SIG-M5 (cell line): ENCODE measurements around the gene PAPOLA.

ENCODE experiments used
- DNase-seq: peaks from one replicate; lab custom pipeline; 2025; lab: John Stamatoyannopoulos, UW

PAPOLA gene

GRCh38 chr14:96565811-96566210, 63.6 kb downstream of the PAPOLA start:
- no peak for DNase-seq

GRCh38 chr14:96567289-96567899, 65.2 kb downstream of the PAPOLA start:
- no peak for DNase-seq

- DNase-seq, result no peak
These were observed 66.4 kb downstream of the PAPOLA start for GRCh38 chr14:96568621-96569020.

GRCh38 chr14:96571311-96571710, 69.1 kb downstream of the PAPOLA start:
- no peak for DNase-seq

- DNase-seq, result no peak
These were observed 71.4 kb downstream of the PAPOLA start for GRCh38 chr14:96573473-96574100.

GRCh38 chr14:96574171-96574632, 72.0 kb downstream of the PAPOLA start:
- no peak for DNase-seq

GRCh38 chr14:96574633-96575632, 72.8 kb downstream of the PAPOLA start:
- DNase-seq, result no peak

- DNase-seq, result no peak
These were observed 74.2 kb downstream of the PAPOLA start for GRCh38 chr14:96576359-96576758.

- no peak for DNase-seq
These were observed 74.8 kb downstream of the PAPOLA start for GRCh38 chr14:96576937-96577336.

GRCh38 chr14:96578619-96579018, 76.4 kb downstream of the PAPOLA start:
- DNase-seq, result no peak

DNA sequence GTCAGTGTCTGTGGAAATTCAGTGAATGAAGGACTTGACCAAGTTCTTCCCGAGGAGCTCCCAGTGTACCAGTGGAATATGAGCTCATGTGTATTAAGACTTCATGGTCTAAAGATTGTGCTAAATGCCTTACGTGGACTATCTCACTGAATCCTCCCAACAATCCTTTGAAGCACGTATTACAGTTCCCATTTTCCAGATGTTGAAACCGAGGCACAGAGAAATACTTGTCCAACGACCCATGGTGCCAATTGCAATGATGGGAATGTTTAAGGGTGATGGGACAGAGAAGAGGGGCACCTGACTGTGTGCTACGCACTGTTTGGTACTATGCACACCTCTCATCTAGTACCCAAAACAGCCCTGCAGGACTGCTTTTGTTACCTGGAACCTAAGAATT, 77.2 kb downstream of the PAPOLA start:
- DNase-seq, result no peak

DNA sequence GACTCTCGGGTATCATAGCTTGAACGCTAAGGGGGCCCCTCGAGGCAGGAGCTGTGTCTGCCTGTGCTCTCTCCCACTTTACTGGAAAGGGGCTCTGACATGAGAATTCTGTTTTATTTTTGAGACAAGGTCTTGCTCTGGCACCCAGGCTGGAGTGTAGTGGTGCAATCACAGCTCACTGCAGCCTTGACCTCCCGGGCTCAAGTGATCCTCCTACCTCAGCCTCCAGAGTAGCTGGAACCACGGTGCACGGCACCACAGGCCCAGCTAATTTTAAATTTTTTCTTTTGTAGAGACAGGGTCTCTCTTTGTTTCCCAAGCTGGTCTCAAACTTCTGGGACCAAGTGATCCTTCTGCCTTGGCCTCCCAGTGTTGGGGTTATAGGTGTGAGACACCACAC, 77.7 kb downstream of the PAPOLA start:
- no peak for DNase-seq

GRCh38 chr14:96580566-96580965, 78.4 kb downstream of the PAPOLA start:
- no peak for DNase-seq

GRCh38 chr14:96581026-96581425, 78.8 kb downstream of the PAPOLA start:
- DNase-seq, result no peak

GRCh38 chr14:96581902-96582301, 79.7 kb downstream of the PAPOLA start:
- no peak for DNase-seq

DNA sequence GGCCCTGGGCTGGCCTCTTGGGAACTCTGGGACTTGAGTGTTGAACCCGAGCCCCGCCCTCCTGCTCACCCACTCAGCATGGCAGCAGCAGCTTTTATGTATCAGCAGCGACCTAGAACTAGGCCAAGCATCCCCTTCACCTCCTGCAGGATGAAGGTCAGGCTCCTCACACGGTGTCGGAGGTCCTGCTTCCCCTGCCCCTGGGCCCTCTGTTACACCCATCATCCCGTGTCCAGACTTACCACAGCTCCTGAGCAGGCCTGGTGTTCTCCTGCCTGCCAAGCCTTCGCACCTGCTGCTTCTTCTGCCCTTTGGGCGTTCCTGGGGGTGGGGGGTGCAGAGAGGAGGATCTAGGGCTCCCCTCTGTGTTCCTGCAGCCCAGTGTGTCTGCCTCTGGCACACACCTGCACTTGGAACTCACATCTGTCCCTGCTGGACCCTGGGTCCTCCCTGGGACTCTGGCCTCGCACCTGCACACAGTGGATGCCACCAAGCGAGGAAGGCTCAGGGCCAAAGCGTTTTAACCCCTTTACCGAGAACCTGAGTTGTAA, 80.3 kb downstream of the PAPOLA start:
- no peak for DNase-seq

- DNase-seq, result no peak
These were observed 80.8 kb downstream of the PAPOLA start for GRCh38 chr14:96582995-96583394.

DNA sequence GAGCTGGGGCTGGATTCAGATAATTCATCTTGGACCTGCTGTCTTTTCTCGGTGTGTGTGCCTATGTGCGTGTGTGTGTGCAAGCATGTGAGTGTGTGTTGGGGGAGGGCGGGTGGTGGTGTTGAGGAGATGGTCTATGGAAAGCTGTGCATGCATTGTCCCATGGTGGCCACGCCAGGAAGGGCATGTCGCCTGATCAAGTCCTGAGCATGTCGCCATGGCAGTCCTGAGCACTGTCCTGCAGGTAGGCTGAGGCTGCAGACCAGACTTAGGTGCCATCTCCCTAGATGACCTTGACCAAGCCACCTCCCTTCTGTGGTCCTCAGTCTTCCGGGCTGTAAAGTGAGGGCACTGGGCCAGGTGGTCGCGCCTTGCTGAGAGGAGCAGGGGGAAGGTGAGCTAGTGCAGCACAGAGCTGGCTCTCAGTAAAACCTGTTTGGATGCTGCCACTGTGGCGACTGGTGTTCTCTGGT, 81.4 kb downstream of the PAPOLA start:
- DNase-seq, result no peak

DNA sequence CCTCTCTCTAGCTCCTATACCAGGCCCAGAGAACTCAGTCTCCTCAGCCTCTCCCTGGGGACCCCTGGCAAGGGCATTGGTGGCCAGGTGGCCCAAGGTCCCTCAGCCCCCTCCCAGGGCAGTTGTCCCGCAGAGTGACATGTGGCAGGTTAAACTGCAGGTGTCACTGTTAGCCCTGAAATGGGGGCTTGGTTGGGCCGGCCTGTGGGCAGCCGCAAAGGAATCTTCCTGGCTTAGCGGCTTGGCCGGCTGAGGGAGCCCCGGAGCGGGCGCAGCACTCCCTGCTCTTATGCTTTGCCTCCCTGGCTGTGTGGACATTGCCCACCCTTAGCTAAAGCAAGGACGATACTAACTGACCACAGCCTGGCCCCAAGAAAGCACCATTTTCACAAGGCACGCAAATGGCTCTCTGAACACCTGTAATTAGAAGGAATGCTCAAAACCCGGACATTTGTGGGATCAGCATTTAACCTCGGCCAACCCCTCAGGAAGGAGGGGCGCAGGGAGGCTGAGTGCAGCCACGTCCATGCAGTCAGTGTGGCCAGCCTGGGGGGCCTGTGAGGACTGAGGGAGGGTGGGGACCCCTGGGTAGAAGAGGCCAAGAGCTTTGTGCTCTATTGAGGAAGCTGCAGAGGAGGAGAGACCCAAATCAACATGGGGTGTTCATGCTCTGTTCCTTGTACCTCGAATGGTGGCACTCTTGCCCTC, 82.2 kb downstream of the PAPOLA start:
- no peak for DNase-seq

DNA sequence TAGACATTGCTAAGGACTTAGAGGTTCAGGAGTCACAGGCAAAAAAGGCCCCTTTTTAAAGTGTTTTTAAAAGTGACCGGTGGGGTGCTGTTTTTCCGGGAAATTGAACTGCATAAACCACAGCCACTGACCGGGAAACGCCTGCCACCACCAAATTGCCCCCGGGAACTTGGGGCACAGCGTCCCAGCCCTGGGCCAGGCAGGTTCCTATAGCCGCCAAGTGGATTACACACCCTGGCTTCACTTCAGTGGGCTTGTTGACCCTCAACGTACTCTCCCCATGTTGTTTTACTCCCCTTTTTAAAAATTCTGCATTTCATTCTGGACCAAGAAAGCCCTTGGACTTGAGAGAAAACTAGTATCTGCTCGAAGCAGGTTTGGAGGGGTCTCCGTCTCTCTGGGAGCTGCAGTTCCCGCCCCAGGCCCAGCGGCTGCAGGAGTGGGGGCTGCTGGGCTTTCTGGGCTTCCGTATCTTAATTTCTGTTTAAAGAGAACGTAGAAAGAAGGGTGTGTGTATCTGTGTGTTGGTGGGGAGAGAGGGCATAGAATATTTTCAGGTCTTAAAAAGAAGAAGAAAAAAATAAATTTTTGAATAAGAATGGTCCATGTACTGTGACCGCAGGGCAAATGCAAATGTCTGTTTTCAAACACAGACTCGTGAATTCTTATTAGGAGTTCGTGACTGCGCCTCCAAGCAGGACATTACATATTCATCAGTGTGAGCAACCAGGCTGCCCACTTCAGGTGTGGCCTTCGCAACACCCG, 82.9 kb downstream of the PAPOLA start:
- DNase-seq, result no peak

DNA sequence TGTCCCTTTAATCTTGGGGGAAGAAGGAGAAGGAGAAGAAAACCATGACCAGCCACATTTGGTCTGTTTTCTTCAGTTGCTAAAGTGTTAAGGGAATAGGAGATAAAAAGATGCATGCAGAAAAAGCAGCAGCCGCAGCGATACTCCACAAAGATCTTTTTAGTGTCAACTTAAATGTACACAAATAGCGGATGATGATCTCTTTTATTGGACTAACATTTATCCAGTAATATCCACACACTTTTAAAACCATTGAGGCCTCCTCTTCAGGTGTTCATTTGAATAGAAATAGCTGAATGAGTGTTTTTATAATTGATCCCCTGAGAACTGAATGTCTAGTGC, 83.5 kb downstream of the PAPOLA start:
- no peak for DNase-seq
